Stimulated activated naive CD4-positive, alpha-beta T cell treated with Interleukin-2 at 50 U/mL for 16 hours (primary cell): ENCODE measurements around the gene SYS1.
"Not testable (repeated sequence)": the region's sequence is repeated elsewhere in the genome, so short reads cannot be mapped to it uniquely, and the experiment has no call there.

Source experiments
- DNase-seq: peaks from one replicate; lab custom pipeline; 2025; lab: John Stamatoyannopoulos, UW

Gene SYS1

DNA sequence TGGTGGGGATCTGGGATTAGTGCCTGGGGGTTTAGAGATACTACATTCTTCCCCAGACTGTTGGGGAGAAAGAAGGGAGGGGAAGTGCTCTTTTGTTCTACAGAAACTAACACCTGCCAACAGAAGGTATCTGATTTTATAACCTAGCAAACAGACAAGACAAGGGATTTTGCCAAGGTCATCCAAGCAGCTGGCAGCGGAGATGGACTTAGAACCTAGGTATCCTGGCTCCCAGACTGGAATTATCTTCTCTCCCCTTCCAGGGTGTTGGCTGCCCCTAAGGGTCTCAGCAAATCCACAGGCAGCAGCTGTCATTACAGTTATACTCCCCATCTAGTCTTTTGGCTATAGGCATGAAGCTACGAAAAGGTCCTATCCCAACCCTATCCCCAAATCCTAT is 23.2 kb upstream of the SYS1 start:
- no peak for DNase-seq

DNA sequence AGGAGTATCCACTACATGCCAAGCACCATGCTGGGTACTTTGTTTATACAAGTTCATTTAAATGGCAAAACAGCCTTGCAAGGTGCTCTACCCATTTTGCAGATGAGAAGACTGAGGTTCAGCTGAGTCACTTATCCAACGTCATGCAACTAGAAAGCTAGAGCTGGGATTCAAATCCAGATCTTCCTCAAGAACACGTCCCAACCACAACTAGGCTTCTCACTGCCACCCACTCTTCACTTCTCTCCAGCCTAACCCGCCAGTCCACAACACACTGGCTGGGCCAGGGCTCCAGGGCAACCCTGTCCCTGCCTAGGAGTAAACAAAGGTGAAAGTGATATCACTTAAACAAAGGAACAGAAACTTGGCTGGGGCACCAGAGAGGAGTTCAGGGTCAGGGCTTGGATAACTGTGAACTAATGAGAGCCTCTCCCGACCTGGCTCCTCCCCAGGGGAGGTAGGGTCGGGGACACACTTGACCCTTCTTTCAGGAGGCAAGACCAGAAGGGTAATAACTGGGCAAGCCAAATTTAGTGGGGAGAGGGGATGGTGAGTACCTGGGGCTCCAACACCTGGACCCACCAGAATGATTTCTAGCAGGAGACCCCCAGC is 22.6 kb upstream of the SYS1 start:
- DNase-seq, result no peak

DNA sequence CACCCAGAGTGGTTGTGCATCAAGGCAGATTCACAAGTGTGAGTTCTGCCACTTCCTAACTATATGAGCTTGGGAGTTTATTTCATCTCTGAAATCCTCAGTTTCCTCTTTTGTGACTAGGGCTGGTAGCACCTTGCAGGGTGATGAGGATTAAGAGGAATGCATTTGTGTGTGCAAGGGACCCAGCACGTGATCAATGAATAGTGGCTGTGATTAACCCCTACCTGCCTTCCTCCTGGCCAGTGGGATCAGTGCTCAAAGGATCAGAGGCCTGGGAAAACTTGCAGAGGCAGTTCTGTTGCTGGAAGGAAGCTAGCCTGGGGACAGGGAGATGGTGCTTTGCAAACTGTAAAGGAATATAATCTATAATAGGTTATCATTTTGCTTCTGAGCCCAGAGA is 22.0 kb upstream of the SYS1 start:
- DNase-seq, result no peak

DNA sequence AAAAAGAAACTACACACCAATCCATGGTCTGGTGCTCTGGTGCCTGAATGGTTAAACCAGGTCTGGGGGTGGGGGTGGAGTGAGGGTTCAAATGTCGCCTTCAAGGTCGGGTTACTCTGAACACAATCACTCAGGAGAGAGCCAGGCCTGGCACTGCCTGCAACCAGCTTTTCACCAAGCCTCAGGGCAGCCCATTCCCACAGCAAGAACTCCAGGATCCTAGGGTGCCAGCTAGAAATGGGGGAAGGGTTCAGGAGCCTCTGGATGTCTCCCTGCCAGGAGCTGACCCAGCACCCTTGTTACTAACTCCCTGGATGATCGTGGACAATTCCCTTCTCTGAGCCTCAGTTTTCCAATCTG is 21.4 kb upstream of the SYS1 start:
- no peak for DNase-seq

DNA sequence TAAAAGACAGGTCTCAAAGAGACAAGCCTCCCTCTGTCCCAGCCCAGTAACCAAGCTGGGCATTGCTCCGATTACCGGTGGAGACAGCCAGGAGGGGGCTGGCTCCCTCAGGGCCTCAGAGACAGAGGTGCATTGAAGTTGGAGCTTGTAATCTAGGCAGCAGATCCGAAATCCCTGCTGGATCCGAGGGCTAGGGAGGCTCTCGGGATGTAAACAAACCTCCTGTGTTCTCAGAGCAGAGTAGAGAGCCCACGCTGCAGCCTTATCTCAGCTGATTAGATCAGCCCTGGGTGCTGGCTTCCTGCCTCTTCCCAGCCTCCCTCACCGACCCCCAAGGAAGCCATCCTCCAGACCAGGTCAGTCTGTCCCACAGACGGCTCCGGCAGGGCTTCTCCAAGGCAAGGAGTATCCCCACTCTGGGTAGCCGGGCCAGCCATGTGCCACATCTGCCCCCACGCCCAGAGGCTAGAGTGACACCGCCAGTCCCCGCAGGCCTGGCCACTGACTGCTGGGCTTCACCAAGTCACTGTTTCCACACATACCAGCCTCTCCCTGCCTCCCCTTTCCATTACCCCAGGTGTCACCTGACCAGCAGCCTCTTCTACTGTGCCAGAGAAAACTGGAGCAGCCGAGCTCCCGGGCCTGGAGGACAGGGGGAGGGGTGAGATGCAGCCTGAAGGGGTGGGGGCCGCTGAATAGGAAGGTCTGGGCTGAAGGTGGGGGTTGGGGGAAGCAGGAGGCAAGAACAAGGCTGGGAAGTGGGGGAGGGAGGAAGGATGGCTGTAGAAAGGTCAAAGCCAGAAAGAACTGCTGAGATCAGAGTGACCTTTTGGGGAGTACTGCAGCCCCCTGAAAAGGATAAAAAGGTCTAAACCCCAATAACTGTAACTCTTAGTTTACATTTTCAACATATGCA is 20.8 kb upstream of the SYS1 start:
- no peak for DNase-seq

DNA sequence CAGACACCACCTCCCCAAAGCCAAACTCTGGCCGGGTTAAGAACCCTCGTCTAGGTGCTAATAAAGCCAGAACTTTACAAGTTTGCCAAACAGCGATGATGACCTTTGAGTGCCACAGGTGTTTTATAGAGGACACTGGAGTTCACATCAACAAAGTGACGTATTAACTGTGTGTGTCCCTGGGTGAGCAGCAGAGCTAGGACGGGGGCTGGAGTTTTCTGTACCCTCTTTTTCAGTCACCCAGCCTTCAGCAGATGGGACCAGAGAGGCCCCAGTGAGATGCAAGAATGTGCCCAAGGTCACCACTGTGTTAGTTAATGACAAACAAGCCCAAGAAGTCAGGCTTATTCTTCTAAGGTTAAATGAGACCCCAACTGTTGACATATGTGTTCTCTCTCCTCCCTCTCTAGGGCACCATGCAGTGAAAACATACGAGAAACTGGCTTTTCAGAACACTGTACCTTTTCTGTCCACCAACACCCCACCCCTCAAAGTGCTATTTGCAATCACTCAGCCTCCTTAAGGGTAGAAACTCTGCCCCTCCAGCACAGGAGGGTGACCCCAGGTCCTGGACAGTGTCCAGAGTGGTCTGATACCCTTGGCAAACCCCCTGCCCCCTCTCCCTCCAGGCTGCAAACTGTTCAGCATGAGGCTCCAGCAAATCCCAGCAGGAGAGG is 20.0 kb upstream of the SYS1 start:
- DNase-seq, result no peak

DNA sequence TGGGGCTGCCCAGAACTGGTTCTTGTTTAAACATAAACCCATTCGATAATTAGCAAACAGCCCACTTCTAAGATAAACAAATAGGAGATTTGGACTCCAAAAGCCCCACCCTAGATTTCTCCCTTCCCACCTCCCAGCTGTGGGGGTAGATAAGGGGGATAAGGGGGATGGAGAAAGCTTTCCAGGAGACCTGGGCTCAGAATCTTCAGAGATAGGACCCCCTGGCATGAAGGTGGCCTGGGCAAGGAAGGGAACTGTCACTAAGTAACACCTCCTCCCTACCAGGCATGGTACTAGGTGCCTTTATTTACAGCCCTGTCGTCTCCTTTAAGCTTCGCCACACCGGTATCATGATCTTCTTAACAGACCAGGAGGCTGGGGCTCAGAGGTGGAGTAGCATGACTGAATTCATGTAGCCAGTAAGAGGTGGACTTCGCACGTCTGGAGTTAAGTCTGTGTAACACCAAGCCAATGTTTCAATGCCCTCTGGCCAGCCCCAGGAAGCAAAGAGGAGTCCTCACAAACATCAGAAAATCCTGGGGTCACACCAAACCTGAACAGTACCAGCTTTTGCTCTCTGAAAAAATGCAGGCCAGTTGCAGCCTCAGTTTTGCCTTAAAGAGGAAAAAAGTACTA is 19.3 kb upstream of the SYS1 start:
- DNase-seq, result no peak

DNA sequence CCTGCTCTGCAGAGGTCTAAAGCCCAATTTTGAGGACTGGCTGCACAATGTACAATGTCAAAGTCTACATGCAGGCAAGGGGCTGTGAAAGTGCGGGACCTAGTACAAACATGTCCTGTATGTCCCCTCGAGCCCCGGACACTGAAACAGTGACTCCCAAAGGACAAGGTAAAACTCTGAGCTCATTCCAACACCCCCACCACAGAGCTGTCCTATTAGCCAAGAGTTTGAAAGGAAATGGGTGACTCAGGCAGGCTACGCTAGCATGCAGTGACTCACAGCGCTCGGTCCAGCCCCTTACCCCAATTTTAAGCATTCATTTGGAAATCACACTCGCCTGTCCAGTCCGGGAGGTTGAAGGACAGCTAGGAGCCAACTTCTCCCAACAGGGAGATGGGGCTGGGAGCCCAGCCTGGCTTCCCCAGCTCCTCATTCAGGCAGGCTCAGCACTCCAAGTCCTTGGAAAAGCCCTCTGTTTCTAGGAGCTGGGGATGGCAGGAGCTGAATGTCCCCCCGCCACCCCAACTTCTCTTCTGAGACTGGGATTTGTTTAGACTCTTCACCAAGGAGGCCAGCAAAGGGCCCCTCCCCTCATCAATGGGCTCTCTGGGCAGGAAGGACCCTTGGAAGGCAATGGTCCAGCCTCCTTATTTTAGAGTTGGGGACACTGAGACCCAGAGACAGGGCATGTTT is 18.6 kb upstream of the SYS1 start:
- DNase-seq, result no peak

DNA sequence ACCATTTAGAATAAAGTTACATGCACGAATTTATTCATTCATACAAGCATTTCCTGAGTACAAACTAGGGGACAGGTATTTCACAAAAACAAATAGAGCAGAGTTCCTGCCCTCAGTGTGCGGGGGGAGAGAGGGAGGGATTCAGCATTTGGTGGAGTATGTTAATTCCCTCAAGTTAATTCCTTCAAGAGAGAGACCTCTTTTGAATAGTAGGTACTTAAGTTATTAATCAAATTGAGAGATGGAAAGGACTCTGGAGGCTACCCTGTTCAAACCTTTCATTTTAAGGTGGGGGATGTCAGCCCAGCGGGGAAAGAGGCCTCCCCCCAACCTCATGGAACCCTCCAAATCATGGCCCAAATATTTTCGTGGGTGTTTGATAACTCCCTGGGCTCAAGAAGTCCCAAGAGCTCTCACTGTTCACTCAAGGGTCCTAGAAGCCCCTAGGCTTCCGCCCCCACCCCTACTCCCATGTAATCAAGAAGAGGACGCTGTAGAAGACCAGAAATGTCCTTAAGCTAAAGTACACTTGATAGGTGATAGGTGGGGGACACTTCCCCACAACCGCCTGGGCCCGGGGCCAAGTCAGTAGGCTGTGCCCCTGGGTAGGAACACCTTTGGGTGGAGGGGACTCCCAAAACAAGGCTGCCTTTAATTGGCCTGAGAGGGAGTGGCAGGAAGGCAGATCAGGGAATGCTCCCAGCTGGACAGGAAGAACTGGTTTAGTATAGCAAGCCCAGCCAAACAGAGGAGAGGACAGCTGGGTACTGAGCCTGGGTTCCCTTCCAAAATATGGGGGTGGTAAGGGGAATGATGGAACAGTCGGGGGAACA is 17.6 kb upstream of the SYS1 start:
- no peak for DNase-seq

DNA sequence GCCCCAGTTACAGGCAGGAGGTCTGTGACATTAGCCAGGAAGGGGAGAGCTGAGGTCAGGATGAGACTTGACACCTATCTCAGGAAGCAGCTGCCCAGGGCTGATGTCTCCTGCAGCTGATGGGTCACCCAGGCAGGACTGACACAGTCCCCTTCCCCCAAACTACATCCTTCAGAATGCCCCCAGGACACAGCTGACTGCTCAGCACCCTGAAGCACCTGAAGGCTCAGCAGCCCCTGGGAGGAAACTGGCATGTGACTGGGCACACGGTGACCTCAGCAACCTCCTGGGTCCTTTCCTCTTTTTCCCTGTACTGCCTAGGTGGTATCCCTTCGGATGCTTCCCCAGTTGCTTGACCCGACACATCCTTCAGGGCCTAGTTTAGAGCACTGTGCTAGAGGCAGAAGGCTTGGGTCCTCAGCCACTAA is 16.7 kb upstream of the SYS1 start:
- DNase-seq, result no peak

DNA sequence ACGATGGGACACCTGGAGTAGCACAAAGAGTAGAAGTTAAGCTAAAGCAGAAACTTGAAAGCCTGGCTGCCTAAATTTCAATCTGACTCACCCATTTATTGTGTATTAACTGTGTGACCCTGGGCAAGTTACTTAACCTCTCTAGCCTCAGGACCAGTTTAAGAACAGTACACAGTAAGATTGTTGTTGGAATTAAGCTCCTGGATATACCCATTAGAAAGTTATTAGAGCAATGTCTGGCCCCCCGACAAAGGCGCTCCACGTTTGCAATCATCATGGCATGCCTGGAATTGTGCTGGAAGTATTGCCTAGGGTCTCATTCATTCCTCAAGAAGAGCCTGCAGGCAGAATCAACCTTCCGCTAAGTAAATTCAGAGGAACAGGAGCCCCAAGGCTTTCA is 16.1 kb upstream of the SYS1 start:
- DNase-seq, result no peak

DNA sequence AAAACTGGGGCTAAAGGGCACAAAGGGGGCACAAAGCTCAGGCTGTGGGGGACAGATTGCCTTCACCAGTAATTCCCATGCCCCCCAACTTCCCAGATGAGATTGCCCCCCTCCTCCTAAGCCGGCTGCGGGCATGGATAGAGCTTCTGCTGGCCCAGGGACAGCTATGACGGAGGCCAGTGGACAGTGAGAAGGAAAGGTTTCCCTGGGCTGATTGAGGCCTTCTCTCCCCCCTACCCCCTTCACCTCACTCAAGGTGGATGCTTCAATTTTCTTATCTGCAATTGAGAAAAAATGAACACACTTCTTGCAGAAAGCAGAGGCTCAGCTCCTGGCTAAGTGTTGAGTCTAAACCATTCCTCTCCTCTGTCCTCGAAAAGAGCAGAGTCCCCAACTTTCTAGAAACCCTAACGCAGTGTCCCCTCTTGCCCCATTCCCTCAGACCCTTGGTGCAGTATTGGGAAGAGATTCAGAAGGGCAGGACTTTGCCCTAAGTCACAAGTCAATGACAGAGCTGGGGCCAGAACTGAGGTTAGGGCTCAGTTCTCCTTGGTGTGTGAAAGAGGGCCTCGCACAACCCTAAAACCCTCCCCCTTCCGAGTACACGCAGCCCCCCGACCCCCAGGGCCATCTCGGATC is 15.5 kb upstream of the SYS1 start:
- DNase-seq, result no peak

DNA sequence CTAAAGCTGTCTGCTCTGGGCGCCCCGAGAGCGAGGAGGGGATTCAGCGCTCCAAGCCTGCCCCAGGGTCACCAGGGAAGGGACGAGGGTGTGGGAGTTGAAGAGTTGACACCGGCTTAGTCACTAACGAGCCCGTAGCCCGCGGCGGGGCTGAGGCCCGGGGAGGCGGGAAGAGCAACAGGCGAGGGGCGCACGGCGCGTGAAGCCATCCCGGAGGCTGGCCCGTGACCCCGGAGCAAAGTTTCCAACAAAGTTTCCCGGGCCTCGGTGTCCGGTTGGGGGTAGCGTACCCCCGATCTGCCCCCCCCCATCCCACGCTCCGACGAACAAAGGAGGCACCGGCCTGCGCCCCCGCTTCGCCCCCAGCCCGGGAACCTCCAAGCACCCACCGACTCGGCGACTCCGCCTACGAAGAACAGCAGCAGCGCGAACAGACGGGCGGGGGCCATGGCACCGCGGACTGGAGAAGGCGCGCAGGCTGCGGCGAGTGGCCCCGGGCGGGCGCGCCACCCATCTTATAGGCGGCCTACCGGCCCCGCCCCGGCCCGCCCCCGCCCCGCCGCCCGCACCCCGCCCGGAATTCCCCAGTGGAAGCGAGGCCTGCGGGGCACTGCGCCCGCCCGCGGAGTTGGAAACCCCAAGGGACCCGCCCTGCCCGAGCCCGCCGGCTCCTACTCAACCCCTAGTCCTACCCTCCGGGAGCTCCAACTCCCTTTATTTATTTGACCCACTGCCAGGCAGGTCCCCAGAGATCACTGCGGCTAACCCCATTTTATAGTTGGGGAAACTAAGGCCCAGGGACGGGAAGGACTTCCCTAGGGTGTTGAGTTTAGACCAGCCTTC is 14.8 kb upstream of the SYS1 start, which contains the start of gene SDC4:
Gene SDC4 (minus strand): TSS at position 489 of the 843 bp plus-strand sequence. CDS start 40 bp downstream, at position 449.
- peak; percentile 71 for DNase-seq

DNA sequence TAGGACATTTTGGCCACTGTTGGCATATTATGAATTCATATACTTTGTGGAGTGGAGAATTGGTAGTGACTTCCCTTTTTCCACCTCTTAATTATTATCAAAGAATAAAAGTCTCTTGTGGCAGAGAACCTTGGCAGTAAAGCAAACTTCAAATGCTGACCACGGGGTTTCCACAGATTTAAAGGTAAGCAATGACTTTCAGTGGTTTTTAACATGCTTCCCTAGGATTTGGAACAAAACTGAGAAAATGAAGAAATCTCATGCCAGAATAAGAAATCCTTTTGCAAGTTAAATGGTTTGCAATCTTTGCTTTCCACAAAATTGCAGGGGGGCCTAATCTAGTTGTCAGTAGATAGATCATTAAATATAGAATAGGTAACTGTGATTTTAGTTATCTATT is 12.7 kb upstream of the SYS1 start:
- no peak for DNase-seq

DNA sequence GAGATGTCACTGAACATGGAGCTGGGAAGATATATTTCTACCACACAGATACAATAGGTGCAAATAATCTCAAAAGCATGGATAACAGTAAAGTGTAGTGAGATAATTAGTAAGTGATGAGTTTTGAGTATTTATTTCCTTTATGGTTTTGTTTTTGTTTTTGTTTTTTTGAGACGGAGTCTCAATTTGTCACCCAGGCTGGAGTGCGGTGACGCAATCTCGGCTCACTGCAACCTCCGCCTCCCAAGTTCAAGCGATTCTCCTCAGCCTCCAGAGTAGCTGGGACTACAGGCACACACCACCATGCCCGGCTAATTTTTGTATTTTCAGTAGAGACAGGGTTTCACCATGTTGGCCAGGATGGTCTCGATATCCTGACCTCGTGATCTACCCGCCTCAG is 12.2 kb upstream of the SYS1 start:
- DNase-seq, result not testable (repeated sequence)

DNA sequence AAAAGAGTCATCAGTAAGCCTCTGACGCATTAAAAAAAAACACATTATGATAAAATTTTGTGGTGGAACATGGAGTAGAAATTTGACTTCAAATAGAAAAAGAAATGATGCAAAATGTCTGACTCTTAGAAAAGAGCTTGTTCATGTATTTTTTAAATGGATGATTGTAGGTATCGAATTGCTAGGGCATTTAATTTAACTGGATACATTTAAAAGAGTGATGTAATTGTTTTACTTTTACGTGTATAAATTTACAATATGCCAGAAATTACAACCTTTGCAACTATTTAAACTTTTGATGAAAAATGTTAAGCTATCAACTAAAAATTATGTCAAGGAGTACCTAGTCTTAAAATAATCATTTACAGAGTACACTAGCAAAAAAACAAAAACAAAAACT is 10.2 kb upstream of the SYS1 start:
- DNase-seq, result no peak

DNA sequence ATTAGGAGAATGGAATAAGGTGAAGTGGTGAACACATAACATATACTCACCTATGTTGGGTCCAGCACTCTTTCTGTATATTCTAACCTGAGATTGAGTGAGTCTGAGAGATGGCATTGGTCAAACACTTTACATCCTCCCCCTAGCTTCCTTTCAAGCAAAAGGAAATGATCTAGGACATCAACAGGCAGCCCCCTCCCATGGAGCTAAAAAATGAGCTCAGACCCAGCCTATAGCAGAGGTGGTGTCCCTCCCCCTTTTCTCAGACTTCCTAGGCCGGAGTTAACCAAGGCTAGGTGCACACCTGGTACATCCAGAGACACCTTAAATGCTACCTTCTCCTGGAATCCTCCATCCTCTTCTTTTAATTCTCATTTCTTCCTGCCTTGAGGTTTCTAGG is 9.2 kb upstream of the SYS1 start:
- no peak for DNase-seq

DNA sequence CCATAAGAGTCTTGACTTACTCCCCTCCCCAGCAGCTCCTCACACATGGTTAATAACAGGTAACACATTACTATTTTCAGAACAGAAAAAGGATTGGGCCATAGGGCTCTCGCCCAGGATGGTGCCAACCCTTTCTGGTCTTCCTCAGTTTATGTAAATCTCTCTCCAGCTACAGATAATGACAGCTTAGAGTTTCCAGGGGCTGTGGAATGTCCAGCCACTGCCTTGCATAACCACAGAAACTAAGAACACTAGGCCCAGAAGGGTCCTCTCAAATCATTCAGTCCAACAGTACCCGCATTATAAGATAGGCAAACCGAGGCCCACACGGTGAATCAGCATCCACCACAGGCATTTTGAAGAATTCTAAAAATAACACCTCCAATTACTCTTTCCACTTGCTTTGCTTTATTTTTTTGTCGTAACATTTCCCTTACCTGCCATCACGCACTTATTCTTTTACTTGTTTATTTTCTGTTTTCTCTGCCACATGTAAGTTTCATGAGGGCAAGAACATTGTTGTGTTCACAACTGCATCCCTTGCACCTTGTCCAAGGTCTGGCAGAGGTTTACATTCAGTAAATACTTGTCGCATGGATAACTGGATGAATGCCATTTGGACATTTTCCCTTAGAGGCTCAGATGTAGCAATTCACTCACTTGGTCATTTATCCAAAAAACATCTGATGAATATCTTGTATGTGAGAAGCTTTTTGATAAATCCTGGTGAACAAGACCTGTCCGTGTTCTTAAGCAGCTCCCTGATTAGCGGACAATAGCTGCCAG is 8.3 kb upstream of the SYS1 start:
- DNase-seq, result no peak
